HG02759 (cell line): Measurements from ENCODE around the gene ZFYVE27.

ENCODE experiments used
- ATAC-seq: cut with Tn5 transposase; IDR thresholded peaks from one replicate; pipeline ENCODE4 v1.9.1; 2021; ENCODE audit warnings: mild to moderate bottlenecking, moderate library complexity; ENCODE audit not compliant: unreplicated experiment

Gene ZFYVE27

GRCh38 chr10:97766996-97767924, 30.3 kb downstream of the ZFYVE27 start:
- no peak for ATAC-seq

- ATAC-seq = no peak
These were observed 31.7 kb downstream of the ZFYVE27 start for GRCh38 chr10:97768322-97769315.

DNA sequence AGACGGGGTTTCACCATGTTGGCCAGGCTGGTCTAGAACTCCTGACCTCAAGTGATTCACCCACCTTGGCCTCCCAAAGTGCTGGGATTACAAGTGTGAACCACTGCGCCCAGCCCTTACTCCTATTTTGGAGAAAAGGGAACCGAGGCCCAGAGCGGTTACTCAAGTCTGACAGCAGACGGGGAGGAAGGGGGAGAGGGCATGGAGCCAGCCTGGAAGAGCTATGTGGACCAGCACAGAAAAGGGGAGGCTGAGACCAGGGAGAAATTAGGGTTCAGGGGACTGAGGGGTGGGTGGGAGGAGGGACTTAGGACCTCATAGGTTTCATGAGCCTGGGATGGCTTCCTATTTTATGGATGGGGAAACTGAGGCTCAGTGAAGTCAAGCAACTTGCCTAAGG, 33.3 kb downstream of the ZFYVE27 start:
- ATAC-seq = no peak

- no peak for ATAC-seq
These were observed 34.3 kb downstream of the ZFYVE27 start for GRCh38 chr10:97771055-97771891.

GRCh38 chr10:97771913-97772823, 35.2 kb downstream of the ZFYVE27 start, which contains the start of gene SFRP5:
Gene SFRP5, minus strand, starts transcription at chr10:97771999. Its CDS starts 166 bp downstream, at chr10:97771833.
- ATAC-seq = no peak

DNA sequence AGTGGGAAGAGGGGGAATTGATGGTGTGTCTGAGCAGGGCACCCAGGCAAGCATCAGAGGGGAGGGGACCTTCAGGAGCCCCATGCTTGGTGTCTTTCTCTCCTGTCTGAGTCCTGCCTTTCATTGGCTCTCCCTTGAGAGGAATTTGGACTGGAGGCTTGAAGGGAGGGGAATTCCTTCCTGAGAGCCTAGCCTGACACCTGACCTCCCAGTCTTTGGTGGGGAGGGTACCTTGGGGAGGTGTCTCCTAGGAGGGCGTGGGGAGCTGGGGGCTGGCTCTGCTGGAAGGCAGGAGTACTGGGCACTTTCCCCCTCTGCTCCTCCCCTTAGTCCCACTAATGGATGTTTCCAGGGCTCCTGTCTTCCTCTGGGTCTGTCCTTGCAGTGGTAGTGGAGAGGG, 36.2 kb downstream of the ZFYVE27 start:
- no peak for ATAC-seq

- ATAC-seq = no peak
These were observed 37.9 kb downstream of the ZFYVE27 start for GRCh38 chr10:97774811-97775294.

DNA sequence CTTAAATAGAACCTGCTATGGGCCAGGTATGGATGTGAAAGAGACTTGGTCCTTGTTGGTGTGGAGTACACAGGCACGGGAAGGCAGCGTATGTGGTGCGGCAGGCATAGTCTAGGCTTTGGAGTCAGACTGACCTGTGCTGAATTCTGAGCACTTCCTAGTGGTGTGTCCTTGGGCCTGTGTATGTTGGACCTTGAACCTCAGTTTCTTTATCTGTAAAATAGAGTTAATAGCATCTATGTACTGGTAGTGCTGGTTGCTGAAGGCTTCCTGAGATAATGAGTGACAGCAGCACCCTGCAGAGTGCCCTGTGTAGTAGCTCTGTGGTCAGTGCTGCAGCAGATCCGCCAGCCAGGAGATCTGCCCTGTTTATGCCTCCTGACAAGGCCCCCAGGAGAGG, 40.2 kb downstream of the ZFYVE27 start:
- ATAC-seq = no peak

DNA sequence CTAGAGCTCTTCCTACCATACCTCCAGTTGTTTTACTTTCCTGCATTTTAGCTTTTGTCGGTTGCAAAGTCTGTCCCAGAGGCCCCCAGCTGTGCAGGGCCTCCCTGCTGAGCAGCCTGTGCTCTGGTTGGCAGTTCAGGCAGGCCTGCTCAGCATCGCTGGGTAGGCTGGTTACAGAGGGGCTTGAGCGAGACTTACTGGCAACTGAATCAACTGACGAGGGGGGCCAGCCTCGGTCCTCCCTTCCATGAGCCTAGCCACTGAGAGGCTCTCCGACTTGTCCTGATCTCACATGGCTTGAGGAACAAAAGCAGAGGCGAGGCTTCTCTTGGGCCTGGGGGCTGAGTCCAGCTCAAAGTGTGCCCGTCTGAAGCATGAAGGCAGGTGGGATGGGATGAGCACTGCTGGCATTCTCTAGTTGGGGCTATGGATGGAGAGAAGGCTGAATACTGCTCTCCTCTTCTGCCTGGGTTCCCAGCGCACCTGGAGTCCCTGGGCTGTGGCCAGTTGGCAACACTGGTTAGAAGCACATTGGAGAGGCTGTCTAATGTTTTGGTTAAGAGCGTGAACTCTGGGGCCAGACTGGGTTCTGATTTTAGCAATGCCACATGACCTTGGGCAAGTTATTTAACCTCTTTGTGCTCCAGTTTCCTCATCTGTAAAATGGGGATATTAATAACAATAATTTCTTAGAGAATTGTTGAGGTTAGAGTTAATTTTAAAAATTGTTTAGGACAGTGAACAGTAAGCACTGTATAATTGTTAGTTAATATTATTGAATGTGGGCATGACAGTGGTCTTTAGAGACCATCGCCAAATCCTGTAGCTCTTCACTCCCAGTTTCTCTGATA, 41.7 kb downstream of the ZFYVE27 start:
- no peak for ATAC-seq

GRCh38 chr10:97779492-97779891, 42.6 kb downstream of the ZFYVE27 start:
- no peak for ATAC-seq

DNA sequence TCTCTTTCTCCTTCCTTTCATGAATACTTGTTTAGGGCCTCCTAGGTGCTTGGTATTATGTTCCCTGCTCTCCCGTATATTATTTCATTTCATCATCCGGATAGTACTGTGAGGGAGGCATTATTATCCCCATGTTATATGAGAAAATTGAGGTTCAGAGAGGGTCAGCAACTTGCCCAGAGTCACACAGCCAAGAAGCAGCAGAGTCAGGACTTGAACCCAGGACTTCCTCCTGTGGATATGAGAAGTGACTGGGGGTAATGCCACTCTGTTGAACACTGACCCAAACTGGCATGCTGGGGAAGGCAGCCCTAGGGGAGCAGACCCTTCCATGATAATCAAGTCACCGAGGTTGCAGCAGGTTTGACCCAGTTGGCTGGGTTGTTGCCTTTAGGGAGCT, 43.0 kb downstream of the ZFYVE27 start:
- ATAC-seq = no peak

DNA sequence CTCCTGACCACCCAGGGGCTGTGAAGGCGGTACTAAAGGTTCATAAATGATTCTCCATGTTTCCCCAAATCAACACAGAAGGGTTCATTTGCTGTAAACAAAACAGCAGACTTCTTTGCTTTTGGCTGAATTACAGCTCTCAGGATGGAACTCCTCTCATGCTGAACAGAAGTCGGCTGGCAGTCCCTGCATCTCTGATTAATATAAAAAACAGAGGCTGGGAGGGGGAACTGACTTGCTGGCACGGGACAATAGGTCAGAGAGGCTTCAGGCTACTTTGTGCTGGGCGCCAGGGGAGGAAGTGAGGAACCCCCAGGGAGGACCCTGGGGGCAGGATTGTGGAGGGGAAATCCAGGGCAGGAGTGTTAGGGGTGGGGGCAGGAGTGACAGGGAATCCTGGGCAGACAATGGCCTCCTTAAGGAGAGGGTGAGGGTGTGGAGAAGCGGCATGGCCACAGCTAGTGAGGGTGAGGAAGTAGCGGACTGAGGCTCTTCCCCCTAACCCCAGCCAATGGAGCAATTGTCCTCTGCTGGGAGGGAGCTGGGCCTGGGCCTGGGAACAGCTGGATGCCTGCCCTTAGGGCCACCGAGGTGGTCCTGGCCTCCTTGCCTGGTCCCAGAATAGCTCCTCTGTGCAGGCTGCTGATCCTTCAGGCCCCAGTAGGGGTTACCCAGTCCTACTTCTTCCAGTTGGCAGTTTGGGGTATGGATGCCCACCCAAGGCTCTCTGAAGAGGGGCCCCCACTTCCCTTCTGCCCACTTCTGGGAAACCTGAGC, 44.1 kb downstream of the ZFYVE27 start:
- ATAC-seq = no peak

GRCh38 chr10:97781618-97782331, 44.8 kb downstream of the ZFYVE27 start:
- ATAC-seq = no peak

DNA sequence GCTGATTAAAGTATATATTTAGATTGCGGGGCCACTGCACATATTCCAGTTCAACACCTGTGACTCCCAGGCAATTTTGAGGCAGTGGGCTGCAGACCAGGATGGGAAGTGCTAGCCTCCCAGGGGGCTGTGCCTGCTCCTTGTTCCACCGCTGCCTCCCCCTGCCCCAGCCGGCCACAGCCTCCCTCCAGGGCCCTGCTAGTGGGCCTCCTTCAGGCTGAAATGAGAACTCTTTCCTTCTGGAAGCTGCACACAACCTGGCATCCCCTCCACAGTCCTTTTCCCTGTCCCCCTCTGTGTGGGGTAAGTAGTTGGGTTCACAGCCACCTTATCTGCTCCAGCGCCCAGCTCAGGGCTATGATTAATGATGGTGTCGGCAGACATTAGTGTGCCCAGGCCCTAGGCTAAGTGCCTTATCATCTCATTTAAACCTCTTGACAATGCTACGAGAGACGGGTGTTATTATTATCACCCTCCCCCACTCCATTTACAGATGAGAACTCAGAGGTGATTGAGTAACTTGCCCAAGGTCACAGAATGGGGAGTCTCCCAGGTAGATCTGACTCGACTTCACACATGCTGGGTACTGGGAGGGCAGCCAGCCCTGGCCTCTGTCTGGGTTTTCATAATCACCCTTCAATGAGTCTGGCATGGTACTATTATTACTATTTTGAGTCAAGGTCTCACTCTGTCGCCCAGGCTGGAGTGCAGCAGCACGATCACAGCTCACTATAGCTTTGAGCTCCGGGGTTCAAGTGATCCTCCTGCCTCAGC, 45.7 kb downstream of the ZFYVE27 start:
- ATAC-seq = no peak

GRCh38 chr10:97784200-97784810, 47.4 kb downstream of the ZFYVE27 start:
- ATAC-seq = no peak

DNA sequence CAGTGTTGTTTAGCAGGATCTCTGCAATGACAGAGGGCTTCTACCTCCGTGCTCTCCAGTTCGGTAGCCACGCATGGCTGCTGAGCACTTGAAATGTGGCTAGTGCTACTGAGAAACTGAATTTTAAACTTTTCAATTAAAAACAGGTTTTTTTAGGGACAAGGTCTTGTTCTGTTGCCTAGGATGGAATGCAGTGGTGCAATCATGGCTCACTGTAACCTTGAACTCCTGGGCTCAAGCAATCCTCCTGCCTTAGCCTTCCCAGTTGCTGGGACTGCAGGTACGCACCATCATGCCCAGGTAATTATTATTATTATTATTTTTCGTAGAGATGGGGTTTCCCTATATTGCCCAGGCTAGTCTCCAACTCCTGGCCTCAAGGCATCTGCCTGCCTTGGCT, 48.3 kb downstream of the ZFYVE27 start:
- no peak for ATAC-seq
